HG03060 (cell line): ENCODE data around the gene PHF20.
"Not testable (repeated sequence)": the region's sequence is repeated elsewhere in the genome, so short reads cannot be mapped to it uniquely, and the experiment has no call there.

Experiments used
- ATAC-seq: cut with Tn5 transposase; IDR thresholded peaks from one replicate; pipeline ENCODE4 v1.9.1; 2021; ENCODE audit warnings: low read depth, moderate number of reproducible peaks; ENCODE audit not compliant: unreplicated experiment

Gene PHF20

GRCh38 chr20:35959291-35959690 lies 187.5 kb downstream of the PHF20 start:
- not testable (repeated sequence) for ATAC-seq

DNA sequence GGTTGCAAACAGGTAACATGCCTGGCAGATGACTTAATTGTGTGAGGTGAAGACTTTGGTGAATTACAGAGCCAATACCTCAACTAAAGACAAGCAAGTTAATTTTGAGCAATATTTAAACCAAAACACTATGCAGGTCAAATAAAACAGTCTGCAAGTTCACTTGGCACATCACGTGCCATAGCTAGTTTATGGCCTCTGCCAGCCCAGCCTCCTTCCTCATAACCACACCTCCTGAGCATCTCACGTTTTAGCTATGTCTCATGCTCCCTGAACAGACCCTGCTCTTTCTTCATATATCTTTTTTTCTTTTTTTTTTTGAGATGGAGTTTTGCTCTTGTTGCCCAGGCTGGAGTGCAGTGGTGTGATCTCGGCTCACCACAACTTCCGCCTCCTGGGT lies 192.1 kb downstream of the PHF20 start:
- ATAC-seq: no peak

- no peak for ATAC-seq
Observed at GRCh38 chr20:35967979-35968640, 196.3 kb downstream of the PHF20 start, which contains the start of gene CNBD2. Gene CNBD2, plus strand, starts transcription at chr20:35968590. Its CDS starts 173 bp downstream, at chr20:35968763.

- ATAC-seq: no peak
Observed at GRCh38 chr20:35968930-35969329, 197.1 kb downstream of the PHF20 start.

DNA sequence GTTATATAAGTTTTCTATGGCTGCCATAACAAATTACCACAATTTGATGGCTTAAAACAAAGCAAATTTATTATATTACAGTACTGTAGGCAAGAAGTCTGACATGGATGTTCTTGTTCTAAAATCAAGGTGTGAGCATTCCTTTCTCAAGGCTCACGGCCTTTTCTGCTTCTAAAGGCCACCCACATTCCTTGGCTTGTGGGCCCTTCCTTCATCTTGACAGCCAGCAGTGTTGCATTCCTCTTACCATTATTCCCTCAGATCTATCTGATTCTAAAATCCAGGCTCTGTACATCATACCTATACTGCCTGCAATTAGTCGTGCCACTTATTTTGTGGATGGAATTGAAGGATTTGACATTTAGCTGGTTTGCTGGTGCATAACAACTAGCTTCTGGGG lies 200.2 kb downstream of the PHF20 start:
- no peak for ATAC-seq

DNA sequence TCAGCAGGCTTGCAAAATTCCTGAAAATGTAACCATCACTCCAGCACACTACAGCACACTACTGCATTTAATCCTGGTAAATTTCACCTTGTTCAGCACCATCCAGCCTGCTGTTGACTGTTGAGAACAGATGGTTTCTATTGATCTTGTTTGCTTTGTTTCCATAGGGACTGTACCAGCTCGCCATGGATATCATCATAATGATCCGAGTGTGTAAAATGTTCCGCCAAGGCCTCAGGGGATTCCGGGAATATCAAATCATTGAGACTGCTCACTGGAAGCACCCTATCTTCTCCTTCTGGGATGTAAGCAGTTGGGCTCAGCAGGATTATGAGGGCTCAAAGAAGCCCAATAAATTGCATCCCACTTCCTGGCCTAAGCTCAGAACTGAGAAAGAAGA lies 200.6 kb downstream of the PHF20 start:
- ATAC-seq: no peak

DNA sequence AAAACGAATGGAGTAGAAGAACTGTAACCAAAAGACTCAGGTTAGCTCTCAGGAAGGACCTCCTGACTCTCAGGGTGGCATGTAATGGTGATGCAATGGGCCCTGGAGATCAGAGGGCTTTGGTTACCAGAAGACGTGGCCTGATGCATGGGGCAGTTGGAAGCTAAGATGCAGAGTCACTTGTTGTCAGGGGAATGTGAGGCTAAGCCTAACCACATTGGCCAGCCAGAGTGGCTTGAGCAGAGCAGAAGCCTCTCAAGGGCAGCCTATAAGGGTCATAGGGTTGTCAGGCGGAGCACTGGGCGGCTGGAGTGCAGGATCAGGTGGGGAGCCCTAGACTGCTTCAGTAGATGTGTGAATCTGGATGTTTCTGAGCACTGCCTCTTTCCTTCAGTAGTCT lies 202.4 kb downstream of the PHF20 start:
- no peak for ATAC-seq

DNA sequence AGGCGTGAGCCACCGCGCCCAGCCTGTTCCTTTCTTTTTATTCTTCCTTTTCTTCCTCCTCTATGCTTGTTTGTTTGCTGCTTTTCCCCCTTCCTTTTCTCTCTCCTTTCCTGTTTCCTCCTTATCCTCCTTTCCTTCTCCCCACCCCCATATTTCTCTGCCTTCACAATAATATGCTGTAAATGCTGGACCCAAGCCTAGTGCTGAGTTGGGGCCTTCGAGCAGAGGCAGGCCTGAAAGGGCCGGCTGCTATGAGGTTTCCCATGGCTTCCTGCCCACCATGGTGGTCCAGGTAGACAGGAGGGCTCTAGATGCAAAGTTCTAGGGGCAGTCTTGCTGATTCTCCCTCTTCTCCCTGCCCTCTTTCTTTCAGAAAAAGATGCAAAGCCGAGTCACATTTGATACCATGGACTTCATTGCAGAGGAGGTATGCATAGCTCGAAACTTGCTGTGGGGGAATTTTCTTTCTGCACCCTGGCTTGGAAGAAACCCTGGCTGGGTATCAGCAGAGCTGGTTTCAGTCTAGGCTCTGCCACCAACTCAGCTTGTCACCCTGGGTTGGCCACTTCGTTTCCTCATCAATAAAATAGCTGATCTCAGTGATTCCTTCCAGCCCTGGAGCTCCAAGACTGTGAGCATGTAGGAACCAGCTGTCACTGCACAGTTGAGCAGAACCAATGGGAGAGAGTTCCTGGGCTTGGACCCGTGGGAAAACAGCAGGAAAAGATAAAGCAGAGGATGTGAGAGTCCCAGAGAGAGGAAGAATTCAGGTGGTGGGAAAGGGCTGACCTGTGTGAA lies 204.0 kb downstream of the PHF20 start:
- ATAC-seq: no peak

DNA sequence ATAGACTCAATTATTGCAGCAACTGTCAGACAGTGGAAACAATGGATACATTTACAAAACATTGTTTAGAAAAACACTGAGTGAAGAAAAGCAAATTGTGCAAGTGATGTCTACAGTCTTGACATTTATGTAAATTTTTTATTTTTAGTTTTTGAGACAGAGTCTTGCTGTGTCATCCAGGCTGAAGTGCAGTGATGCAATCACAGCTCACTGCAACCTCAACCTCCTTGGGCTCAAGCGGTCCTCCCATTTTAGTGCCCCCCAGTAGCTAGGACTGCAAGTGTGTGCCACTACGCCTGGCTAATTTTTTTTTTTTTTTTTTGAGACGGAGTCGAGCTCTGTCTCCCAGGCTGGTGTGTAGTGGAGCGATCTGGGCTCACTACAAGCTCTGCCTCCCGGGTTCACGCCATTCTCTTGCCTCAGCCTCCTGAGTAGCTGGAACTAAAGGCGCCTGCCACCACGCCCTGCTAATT lies 206.3 kb downstream of the PHF20 start:
- ATAC-seq: no peak

GRCh38 chr20:35979544-35979943 lies 207.7 kb downstream of the PHF20 start:
- ATAC-seq: no peak

DNA sequence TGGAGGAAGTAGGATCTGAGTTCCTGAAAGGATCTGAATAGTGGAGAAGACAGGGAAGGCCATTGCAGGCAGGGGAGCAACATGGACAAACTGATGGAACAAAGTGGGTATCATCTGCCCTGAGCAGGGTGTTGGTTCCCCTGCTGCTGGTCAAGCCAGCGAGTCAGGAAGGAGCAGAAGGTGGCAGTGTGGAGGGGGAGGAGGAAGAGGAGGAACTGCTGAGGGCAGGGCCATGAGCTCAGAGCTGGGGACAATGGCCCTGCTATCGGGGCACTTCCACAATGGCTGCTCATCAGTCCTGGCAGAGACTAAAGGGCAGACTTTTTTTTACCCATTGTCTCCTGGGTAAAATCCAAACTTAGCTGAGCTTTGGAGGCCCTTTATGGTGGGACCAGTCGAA lies 210.2 kb downstream of the PHF20 start:
- ATAC-seq: no peak

GRCh38 chr20:35984382-35984781 lies 212.6 kb downstream of the PHF20 start:
- no peak for ATAC-seq

DNA sequence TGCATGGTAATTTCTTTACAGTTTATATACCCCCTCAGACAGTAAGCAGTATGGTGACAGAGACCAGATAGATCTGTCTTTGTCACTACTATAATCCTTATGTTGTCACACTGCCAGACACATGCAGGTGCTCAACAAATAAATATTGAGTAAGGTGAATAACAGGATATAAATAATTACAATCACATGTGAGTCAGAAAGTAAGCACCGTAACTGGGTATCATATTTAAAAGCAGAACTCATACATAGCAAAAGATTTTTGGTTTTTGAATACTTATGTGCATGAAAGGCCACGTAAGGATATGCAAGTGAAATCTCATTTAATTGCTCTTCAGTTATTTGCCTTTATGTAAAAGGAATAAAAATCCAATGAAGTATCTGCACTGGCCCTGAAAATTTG lies 214.0 kb downstream of the PHF20 start:
- no peak for ATAC-seq

GRCh38 chr20:35988910-35989463 lies 217.2 kb downstream of the PHF20 start:
- no peak for ATAC-seq

DNA sequence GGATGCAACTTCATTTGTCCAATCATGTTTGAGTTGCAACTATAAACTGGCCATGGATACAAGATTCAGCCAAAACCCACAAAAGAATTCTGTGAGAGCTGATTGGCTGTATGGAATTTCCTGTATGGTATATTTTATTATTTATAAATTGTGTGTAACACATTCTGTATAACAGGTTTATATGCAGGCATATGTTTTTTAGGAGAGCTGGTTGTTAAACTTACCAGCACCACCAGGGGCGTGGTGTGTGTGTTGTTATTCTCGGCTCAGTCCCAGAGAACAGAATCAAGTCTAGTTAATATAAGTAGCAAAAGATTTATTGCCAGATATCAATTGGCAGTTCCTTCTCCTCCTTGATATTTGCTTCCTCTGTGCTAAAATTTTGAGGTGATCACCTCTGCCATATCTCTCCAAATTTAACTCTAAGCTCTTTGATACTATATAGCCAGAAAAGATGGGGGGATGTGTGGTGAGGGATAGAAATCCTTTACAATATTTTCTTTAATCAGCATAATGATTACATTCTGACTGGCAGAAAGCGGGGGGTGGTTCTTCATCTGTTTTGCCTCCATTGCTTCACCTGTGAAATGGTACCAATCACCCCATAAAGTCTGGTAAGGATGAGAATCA lies 219.4 kb downstream of the PHF20 start:
- no peak for ATAC-seq

DNA sequence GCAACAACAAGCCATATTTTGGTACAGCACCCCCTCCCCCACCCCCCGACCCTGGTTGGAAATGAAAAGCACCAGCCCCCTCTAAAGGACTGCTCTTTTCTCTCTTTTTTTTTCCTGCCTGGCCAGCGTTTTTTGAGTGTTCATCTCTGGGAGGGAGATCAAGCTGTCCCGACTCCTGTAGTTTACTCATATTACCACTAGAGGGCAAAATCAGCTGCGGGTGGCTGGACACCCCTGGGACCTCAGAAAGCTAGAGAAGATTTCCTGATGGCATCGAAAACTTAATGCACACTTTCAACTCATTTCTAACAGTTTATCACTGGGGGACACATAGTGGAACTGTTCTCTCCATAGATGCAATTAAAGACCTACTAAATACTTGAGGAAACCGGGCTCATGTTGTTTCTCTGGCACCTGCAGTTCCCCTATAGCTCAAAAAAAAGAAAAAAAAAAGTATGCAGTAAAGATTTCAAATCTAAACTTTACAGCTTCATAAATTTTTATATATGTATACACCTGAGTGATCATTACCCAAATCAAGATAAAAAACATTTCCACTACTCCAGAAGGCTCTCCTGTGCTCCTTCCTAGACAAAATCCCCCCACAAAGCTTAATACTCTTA lies 221.0 kb downstream of the PHF20 start:
- no peak for ATAC-seq

- no peak for ATAC-seq
Observed at GRCh38 chr20:35994994-35995453, 223.2 kb downstream of the PHF20 start.

DNA sequence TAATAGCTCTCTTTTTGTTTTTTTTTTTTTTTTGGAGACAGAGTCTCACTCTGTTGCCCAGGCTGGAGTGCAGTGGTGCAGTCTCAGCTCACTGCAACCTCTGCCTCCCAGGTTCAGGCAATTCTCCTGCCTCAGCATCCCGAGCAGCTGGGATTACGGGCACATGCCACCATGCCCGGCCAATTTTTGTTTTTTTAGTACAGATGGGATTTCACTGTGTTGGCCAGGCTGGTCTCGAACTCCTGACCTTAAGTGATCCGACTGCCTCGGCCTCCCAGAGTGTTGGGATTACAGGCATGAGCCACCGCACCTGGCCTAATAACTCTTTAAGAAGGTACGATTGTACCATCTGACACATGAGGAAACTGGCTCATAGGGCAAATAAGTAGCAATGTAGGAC lies 224.7 kb downstream of the PHF20 start:
- not testable (repeated sequence) for ATAC-seq
